Measurements from ENCODE around the gene SEC14L1. TPM values are rescaled to one million over a fixed set of nuclear protein-coding genes. Genes with fewer than 3 reads are reported as not detected.

The SEC14L1 gene
- total and polyA plus RNA-seq, 2 donors from 2014 or later: 49.2 to 157 TPM

- FAIRE-seq: no peak
- no peak overlapping the region for H3K27ac ChIP-seq (ENCODE audit: low read depth in 2 of 2, low read length in 2 of 2)
- no peak for DNase-seq
- intact Hi-C loops (cut with DNase I): loop anchor here (10.0 kb wide), 1 partner anchor 109 kb away; no protein-coding TSS in a partner anchor
- peaks cover 0 to 5% (median 0%) of the 10 kb centered on the region in 3 donors for H3K4me1 ChIP-seq (ENCODE audit: control insufficient read depth in 2 of 3, insufficient read depth in 2 of 3, low read depth in 1 of 3, low read length in 3 of 3)
- TF ChIP-seq CTCF (IDR thresholded peaks at IDR 0.05; ENCODE audit: borderline replicate concordance, extremely low read depth, insufficient read depth): no peak
- no peak overlapping the region for H3K9ac ChIP-seq (ENCODE audit: low read length in 3 of 3)
- H3K9me3 ChIP-seq (ENCODE audit: control insufficient read depth in 2 of 3, insufficient read depth in 1 of 3, low read length in 3 of 3): no peaks in the 10 kb centered on the region
- no peaks in the 10 kb centered on the region for H3K27me3 ChIP-seq (ENCODE audit: control insufficient read depth, insufficient read depth, low read length)
- peaks cover 13 to 78% (median 42%) of the 10 kb centered on the region in 3 donors for H3K36me3 ChIP-seq (ENCODE audit: control insufficient read depth in 2 of 3, insufficient read depth in 3 of 3, low read length in 3 of 3)
- no peak overlapping the region for H3K4me3 ChIP-seq (ENCODE audit: low read length in 3 of 3)
Observed at GRCh38 chr17:77203436-77203835, 62.7 kb downstream of the SEC14L1 start.

GRCh38 chr17:77203846-77204245 lies 63.1 kb downstream of the SEC14L1 start:
- no peaks in the 10 kb centered on the region for H3K9me3 ChIP-seq (ENCODE audit: control insufficient read depth in 2 of 3, insufficient read depth in 1 of 3, low read length in 3 of 3)
- H3K9ac ChIP-seq (ENCODE audit: low read length in 3 of 3): no peak overlapping the region
- H3K36me3 ChIP-seq (ENCODE audit: control insufficient read depth in 2 of 3, insufficient read depth in 3 of 3, low read length in 3 of 3): peaks cover 13 to 78% (median 45%) of the 10 kb centered on the region in 3 donors
- TF ChIP-seq CTCF (IDR thresholded peaks at IDR 0.05; ENCODE audit: borderline replicate concordance, extremely low read depth, insufficient read depth): no peak
- no peaks in the 10 kb centered on the region for H3K27me3 ChIP-seq (ENCODE audit: control insufficient read depth, insufficient read depth, low read length)
- no peak for FAIRE-seq
- H3K4me1 ChIP-seq (ENCODE audit: control insufficient read depth in 2 of 3, insufficient read depth in 2 of 3, low read depth in 1 of 3, low read length in 3 of 3): peaks cover 0 to 5% (median 0%) of the 10 kb centered on the region in 3 donors
- no peak overlapping the region for H3K27ac ChIP-seq (ENCODE audit: low read depth in 2 of 2, low read length in 2 of 2)
- no peak for DNase-seq
- intact Hi-C loops (cut with DNase I): loop anchor here (10.0 kb wide), 1 partner anchor 109 kb away; no protein-coding TSS in a partner anchor
- H3K4me3 ChIP-seq (ENCODE audit: low read length in 3 of 3): no peak overlapping the region

GRCh38 chr17:77204536-77204935 lies 63.8 kb downstream of the SEC14L1 start:
- TF ChIP-seq CTCF (IDR thresholded peaks at IDR 0.05; ENCODE audit: borderline replicate concordance, extremely low read depth, insufficient read depth): no peak
- FAIRE-seq (no peak), DNase-seq (no peak)
- no peak overlapping the region for H3K9ac ChIP-seq (ENCODE audit: low read length in 3 of 3)
- H3K36me3 ChIP-seq (ENCODE audit: control insufficient read depth in 2 of 3, insufficient read depth in 3 of 3, low read length in 3 of 3): peaks cover 13 to 80% (median 44%) of the 10 kb centered on the region in 3 donors
- intact Hi-C loops (cut with DNase I): loop anchor here (10.0 kb wide), 1 partner anchor 110 kb away; no protein-coding TSS in a partner anchor
- H3K9me3 ChIP-seq (ENCODE audit: control insufficient read depth in 2 of 3, insufficient read depth in 1 of 3, low read length in 3 of 3): no peaks in the 10 kb centered on the region
- peaks cover 0 to 5% (median 0%) of the 10 kb centered on the region in 3 donors for H3K4me1 ChIP-seq (ENCODE audit: control insufficient read depth in 2 of 3, insufficient read depth in 2 of 3, low read depth in 1 of 3, low read length in 3 of 3)
- H3K4me3 ChIP-seq (ENCODE audit: low read length in 3 of 3): no peak overlapping the region
- H3K27me3 ChIP-seq (ENCODE audit: control insufficient read depth, insufficient read depth, low read length): no peaks in the 10 kb centered on the region
- H3K27ac ChIP-seq (ENCODE audit: low read depth in 2 of 2, low read length in 2 of 2): no peak overlapping the region

All from kidney (tissue), 14 donors.